Cortex of kidney (tissue), 1 donor: ENCODE data around the gene GDPD5.

Experiments
- DNase-seq: peaks from one replicate; lab custom pipeline; 2025; lab: John Stamatoyannopoulos, UW

Gene GDPD5

DNA sequence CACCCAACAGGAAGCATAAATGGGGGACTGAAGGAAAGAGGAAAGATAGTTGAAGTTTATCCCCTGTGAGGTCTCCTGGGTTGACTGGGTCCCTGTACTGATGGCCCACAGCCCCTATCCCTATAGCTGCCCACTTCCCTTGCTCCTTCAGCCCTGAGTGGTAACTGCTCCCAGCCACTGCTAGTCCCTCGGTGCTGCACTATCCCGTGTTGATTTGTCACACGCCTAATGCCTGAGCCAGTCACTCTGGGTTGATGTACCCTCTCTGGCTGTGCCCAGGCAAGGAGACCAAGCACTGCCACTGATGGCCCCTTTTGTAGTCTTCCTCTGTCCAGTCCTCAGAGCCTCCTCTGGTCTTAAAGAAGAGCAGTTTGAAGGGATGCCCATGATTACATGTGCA, 9.6 kb downstream of the GDPD5 start:
- DNase-seq, result no peak

DNA sequence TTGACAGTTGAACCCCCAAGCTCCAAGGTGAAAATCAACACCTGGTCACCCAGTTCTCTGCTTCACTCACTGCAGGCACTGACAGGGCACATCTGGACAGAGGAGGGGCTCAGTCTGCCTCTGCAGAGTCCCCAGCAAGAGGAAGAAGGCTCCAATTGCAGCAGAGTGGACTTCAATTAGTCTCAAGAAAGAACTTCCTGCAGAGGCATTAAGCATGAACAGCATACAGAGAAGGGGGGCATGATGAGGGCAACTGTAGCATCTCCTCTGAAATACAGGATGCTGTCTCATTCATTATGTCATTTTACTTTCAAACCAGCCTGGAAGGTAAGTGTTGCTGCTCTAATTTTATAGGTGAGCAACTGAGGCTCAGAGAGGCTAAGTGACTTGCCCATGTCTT, 11.1 kb downstream of the GDPD5 start:
- no peak for DNase-seq

DNA sequence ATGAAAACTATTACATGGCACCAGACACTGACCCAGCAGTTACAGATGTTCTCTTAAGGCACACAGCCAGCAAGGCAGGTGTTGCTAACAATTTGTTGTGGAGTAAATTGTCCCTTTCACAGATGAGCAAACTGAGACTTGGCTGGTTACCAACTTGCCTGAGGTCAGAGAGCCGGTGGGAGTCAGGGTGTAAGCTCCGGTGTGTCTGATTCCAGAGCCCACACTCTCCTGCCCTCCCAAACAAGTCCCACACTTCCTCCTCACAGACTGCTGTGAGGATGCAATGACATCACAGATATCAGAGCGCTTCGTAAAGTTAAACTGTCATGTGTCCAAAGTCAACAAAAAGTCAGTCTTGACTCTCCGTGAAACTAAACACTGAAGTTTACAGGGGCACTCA, 12.5 kb downstream of the GDPD5 start:
- no peak for DNase-seq

- DNase-seq, result no peak
Observed at GRCh38 chr11:75510723-75511019, 15.1 kb downstream of the GDPD5 start.

DNA sequence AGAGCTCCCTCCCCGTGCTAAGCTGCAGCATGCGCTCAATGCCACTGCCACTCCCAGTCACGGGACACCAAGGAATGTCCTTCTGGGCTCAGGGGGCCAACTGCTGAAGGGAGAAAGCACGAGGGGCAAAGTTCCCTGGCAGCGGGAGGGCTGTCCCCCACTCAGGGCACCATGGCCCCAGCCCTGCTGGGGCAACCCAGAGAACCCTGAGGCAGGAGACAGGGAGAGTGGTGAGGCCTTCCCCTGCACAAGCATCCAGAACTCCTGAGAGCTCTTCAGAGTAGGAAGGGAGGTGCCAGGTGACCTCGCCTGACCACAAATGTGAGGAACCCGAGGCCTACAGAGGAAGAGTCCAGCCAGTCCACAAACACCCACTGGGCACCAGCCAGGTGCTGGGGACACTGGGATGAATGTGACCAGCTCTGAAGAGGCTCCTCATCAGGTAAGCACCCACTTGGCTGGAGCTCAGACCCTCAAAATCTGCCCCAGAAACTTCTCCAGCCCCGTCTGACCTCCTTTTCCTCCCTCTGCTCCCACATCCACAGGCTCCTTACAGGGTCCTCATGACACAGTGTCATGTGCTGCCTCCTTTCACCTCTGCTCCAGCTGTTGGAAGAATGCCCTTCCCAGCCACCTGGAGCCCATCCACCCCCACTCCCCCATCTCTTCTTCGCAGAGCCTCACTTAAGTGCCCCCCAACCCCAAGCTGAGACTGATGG, 15.6 kb downstream of the GDPD5 start:
- no peak for DNase-seq

GRCh38 chr11:75509020-75509720, 16.6 kb downstream of the GDPD5 start:
- DNase-seq, result no peak

GRCh38 chr11:75508051-75508561, 17.6 kb downstream of the GDPD5 start:
- no peak for DNase-seq

- DNase-seq, result no peak
Observed at GRCh38 chr11:75507571-75507970, 18.2 kb downstream of the GDPD5 start.

DNA sequence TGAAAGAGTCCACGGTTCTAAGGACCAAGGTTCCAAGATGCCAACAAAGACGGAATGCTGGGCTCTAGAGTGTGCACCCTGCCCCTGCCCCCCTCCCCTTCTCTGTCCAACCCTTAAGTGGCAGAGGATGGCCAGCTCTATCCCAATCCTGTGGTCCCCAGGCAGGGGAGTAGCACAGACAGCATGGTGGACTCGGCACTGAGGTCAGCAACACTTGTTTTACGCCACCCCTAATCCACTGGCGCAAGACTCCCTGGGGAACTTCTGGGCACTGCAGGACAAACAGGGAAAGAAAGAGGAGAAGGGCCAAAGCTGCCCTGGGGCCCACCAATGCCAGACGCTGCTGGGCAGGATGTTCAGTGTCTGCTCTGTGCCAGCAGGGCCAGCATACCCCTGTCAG, 18.9 kb downstream of the GDPD5 start:
- no peak for DNase-seq

GRCh38 chr11:75505916-75506692, 19.6 kb downstream of the GDPD5 start:
- DNase-seq, result no peak

- DNase-seq, result no peak
Observed at GRCh38 chr11:75504501-75504900, 21.2 kb downstream of the GDPD5 start.

GRCh38 chr11:75503531-75504099, 22.1 kb downstream of the GDPD5 start:
- DNase-seq, result no peak

- no peak for DNase-seq
Observed at GRCh38 chr11:75502138-75502537, 23.6 kb downstream of the GDPD5 start.

DNA sequence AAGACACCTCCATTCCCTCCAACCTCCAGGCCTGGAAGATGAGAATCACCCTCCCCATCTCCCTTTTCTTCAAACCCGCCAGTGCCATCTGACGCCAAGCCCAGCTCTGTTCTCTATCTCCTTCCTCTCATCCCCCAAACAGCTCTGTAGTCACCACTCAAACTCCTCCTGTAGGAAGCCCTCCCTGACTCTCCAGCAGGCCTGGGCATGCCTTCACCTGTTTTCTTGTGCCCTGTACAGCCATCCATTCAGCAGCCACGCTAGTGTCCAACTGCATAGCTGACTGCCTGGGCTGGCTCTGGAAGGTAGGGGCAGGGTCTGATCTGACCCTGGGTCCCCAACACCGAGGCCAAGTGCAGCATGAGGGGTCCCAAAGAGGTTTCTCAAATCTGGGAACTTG, 25.0 kb downstream of the GDPD5 start:
- no peak for DNase-seq

DNA sequence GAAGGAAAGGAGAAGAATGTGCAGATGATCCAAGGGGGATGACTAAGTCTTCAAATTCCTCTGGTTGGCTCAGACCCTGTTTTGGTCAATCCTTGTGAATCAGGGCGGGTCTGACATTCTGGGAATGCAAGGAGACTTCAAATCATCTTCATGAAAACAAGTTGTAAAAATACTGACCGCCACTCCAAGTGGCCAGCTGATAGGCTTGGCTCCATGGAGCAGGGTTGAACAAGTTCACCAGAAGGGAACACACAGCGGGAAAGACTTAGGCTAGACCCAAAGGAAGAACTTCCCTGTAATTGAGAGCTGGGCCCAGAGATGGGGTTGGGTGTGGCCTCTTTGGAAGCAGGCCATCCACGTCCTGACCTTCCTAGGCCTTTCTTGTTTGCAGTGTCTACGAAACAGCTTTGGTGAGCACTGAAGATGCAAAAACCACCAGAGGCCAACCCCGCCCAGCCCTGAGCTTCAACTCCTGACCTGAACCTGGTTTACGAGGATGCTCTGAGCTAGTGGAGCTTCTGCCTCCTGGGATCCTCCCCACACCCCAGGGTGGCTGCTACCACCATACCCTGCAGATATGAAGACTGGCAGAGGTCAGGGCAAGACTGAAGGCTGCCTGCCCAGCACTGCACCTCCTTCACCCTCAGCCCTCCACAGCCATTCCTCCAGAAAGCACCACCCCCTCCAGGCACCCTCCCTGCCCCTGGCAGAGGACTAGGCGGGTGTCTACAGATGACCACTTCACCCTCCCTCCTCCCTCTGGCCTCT, 26.1 kb downstream of the GDPD5 start:
- DNase-seq, result no peak

DNA sequence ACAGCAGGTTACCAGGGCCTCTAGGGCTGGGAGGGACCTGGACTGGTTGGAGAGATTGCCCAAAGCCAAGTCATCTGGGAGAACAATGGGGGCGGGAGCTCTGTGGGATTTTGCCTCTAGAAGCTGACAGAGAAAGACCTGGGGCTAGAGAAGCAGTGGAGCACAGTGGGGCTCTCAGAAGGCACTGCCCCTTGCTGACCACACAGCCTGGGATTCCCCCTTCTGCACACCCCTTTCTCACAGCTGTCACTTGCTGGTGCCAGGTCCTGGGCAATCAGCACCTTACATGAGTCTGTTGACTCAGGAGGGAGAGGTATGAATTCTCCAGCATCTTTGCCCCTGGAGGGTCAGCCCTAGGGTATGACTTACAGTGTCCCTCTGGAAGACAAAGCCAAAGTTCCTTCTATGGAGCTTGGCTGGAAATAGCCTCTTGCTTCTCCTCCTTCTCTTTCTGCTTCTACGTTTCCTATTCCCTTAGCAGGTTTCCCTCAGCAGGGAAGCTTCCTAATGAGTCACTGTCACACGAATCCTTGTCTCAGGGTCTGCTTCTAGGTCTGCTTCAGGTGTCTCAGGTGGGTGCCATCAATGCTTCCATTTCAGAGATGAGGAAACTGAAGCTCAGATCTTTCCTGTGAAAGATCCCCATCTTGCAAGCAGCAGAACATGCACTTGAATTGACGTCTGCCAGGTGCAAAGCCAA, 27.0 kb downstream of the GDPD5 start:
- DNase-seq, result no peak

GRCh38 chr11:75497788-75498409, 27.8 kb downstream of the GDPD5 start:
- no peak for DNase-seq

DNA sequence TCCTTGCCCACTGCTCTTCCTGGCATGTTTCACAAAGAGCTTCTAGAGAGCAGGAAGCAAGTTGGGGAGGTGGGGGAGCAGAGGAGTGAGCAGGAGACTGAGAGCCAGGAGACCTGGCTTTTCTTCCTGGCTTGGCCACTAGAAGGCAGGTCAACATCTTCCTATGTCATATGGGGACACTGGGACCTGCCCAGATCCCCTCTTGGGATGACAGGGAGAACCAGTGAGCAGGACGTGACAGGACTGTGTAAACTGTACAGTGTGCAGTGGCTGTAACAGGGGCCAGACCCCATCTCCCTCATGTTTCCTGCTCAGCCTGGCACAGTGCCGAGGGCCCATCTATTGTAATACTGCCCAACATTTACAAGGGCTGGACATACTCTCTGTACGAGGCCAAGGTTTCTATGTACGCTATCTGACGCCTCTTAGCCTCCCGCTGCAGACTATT, 29.4 kb downstream of the GDPD5 start:
- DNase-seq, result no peak

GRCh38 chr11:75495749-75496304, 29.9 kb downstream of the GDPD5 start:
- no peak for DNase-seq

- no peak for DNase-seq
Observed at GRCh38 chr11:75493626-75494025, 32.1 kb downstream of the GDPD5 start.
